ENCODE data around the gene NOTCH2. TPM values are rescaled to one million over a fixed set of nuclear protein-coding genes. Genes with fewer than 3 reads are reported as not detected.

Gene NOTCH2
- total and polyA plus RNA-seq, 2 experiments from 2014 or later: 8.5 to 56.6 TPM

- TF ChIP-seq ZNF462 (CRISPR knock-in tag; IDR thresholded peaks at IDR 0.05) (no peak), STAT1 (IDR thresholded peaks at IDR 0.05; ENCODE audit: unreplicated experiment) (no peak), CTCF (conservative IDR thresholded peaks at IDR 0.05; ENCODE audit: low read depth in 2 of 2) (no peak), ZNF331 (CRISPR knock-in tag; IDR thresholded peaks at IDR 0.05; ENCODE audit: low read depth) (no peak), CREB1 (CRISPR knock-in tag; IDR thresholded peaks at IDR 0.05; ENCODE audit: low read depth) (no peak)
Measured at GRCh38 chr1:119987686-119988085, 81.8 kb downstream of the NOTCH2 start (continued).

- H3K27me3 ChIP-seq (ENCODE audit: insufficient read depth): no peaks in the 10 kb centered on the region
- no peaks in the 10 kb centered on the region for H3F3A ChIP-seq (replicated peaks; ENCODE audit: low read depth)
- H3K4me1 Mint-ChIP-seq: peaks cover 5% of the 10 kb centered on the region; the same call in 2 of the 3 replicates
- DNase-seq (ENCODE audit: low spot score) (no peak), ATAC-seq (no peak)
- no peaks in the 10 kb centered on the region for H4K20me1 ChIP-seq (replicated peaks; ENCODE audit: insufficient read depth)
- H3K36me3 ChIP-seq (ENCODE audit: insufficient read depth): no peaks in the 10 kb centered on the region; the same call in 1 of the 2 replicates
- no peaks in the 10 kb centered on the region for H3K9me3 Mint-ChIP-seq
- H3K4me2 ChIP-seq: no peak overlapping the region
- H3K4me3 Mint-ChIP-seq: no peak overlapping the region
- no peaks in the 10 kb centered on the region; the same call in 1 of the 2 replicates for H3K79me2 ChIP-seq (replicated peaks; ENCODE audit: insufficient read depth)
- no peaks in the 10 kb centered on the region for H3K27me3 Mint-ChIP-seq (ENCODE audit: insufficient read depth, low read depth, poor library complexity)
- no peaks in the 10 kb centered on the region for H3K36me3 Mint-ChIP-seq (ENCODE audit: low read depth)
- TF ChIP-seq JUNB (IDR thresholded peaks at IDR 0.05; ENCODE audit: unreplicated experiment): no peak
- no peak overlapping the region for H3K27ac Mint-ChIP-seq
- H3K4me1 ChIP-seq (ENCODE audit: insufficient read depth): no peaks in the 10 kb centered on the region
- no peak overlapping the region for H3K4me3 ChIP-seq
- H3K9me2 ChIP-seq (ENCODE audit: insufficient read depth): no peaks in the 10 kb centered on the region
- no peak overlapping the region for H3K27ac ChIP-seq (ENCODE audit: low read depth)
- H2AFZ ChIP-seq: no peak overlapping the region
Measured at GRCh38 chr1:119987112-119987511, 82.3 kb downstream of the NOTCH2 start.

Data from GM23338 (cell line).